Cardiac muscle cell (in vitro differentiated cells and primary cell): Measurements from ENCODE around the gene LRMDA. TPM values are rescaled to one million over a fixed set of nuclear protein-coding genes. Genes with fewer than 3 reads are reported as not detected.

Experiments
- DNase-seq, 2 donors: peaks; one replicate each; pipeline versions ENCODE4 v3.0.0 to v3.0.0-alpha.2; 2010 to 2017; ENCODE audit warnings: low read depth in 1 of 2, low spot score in 1 of 2
- H3K27ac ChIP-seq: fragments of 200-600 bp; sonication (generic); 2 replicates; pipeline ENCODE4 v1.5.1; 2016
- H3K27me3 ChIP-seq: fragments of 200-600 bp; sonication (generic); 2 replicates; pipeline ENCODE4 v1.6.0; 2016; ENCODE audit warnings: control low read depth
- H3K36me3 ChIP-seq: fragments of 200-600 bp; sonication (generic); 2 replicates; pipeline ENCODE4 v1.5.1; 2016; ENCODE audit warnings: control low read depth
- H3K4me1 ChIP-seq: fragments of 200-600 bp; sonication (generic); 2 replicates; pipeline ENCODE4 v1.8.1; 2017; ENCODE audit warnings: low read depth, mild to moderate bottlenecking, mixed run types
- H3K4me3 ChIP-seq: fragments of 200-600 bp; sonication (generic); 2 replicates; pipeline ENCODE4 v1.5.1; 2016; ENCODE audit warnings: mild to moderate bottlenecking
- H3K9me3 ChIP-seq: fragments of 200-600 bp; sonication (generic); 2 replicates; pipeline ENCODE4 v1.5.1; 2017; ENCODE audit warnings: low read depth, mild to moderate bottlenecking, control low read depth
- CTCF ChIP-seq: IDR thresholded peaks from 2 replicates; pipeline ENCODE4 v1.5.1; 2012; ENCODE audit warnings: low read depth, mild to moderate bottlenecking, low read length
- polyA plus RNA-seq: library from polyadenylated mRNA; unstranded; fragments of >200 nt; fragmentation: Nextera tagmentation; extraction: Ambion mirVana; gene quantifications from 2 replicates; pipeline ENCODE4 v1.2.1, GENCODE V29; 2016
- total RNA-seq: library from RNA; depleted of rRNA; stranded (reverse); fragments of >200 nt; gene quantifications from 2 replicates; pipeline ENCODE4 v1.2.3, GENCODE V29; 2016

The LRMDA gene
- total and polyA plus RNA-seq, 2 experiments from 2014 or later: 6.2 to 11.7 TPM

GRCh38 chr10:75400771-75401568 lies 30.5 kb upstream of the LRMDA start:
- Histone ChIP-seq H3K9me3 (no peaks in the 10 kb centered on the region), H3K4me3 (peak overlapping the region; percentile 97), H3K36me3 (peaks cover 6% of the 10 kb centered on the region), H3K27ac (peak overlapping the region; percentile 96), H3K4me1 (peaks cover 5% of the 10 kb centered on the region), H3K27me3 (peaks cover 37% of the 10 kb centered on the region)
- DNase-seq: peak; percentile 67 to 82
- TF ChIP-seq CTCF: no peak

GRCh38 chr10:75401569-75402485 lies 29.6 kb upstream of the LRMDA start, which contains the start of gene ZNF503:
ZNF503 (minus strand) TSS chr10:75401764; CDS start chr10:75401419, 345 bp downstream.
- Histone ChIP-seq H3K27me3 (peaks cover 38% of the 10 kb centered on the region), H3K9me3 (no peaks in the 10 kb centered on the region), H3K4me1 (peaks cover 5% of the 10 kb centered on the region), H3K27ac (peak within 1 kb of the TSS; percentile 96), H3K36me3 (peaks cover 6% of the 10 kb centered on the region), H3K4me3 (peak within 1 kb of the TSS; percentile 97)
- peak; percentile 26 for TF ChIP-seq CTCF
- DNase-seq: peak; percentile 99

- peak overlapping the region; percentile 90 for H3K27ac ChIP-seq
- peaks cover 38% of the 10 kb centered on the region for H3K27me3 ChIP-seq
- DNase-seq: peak in 1 of 2 donors; percentile 83
- H3K4me3 ChIP-seq: peak overlapping the region; percentile 97
- no peaks in the 10 kb centered on the region for H3K9me3 ChIP-seq
- peaks cover 6% of the 10 kb centered on the region for H3K36me3 ChIP-seq
- H3K4me1 ChIP-seq: peaks cover 5% of the 10 kb centered on the region
- no peak for TF ChIP-seq CTCF
These were observed 28.8 kb upstream of the LRMDA start for GRCh38 chr10:75402486-75403143.

GRCh38 chr10:75403144-75403938 lies 28.1 kb upstream of the LRMDA start:
- Histone ChIP-seq H3K27ac (peak overlapping the region; percentile 90), H3K4me1 (peaks cover 8% of the 10 kb centered on the region), H3K36me3 (peaks cover 6% of the 10 kb centered on the region), H3K27me3 (peaks cover 35% of the 10 kb centered on the region), H3K4me3 (peak overlapping the region; percentile 97), H3K9me3 (no peaks in the 10 kb centered on the region)
- peak in 1 of 2 donors; percentile 74 for DNase-seq
- TF ChIP-seq CTCF: no peak
